HCT116 (cell line): ENCODE measurements around the gene CDH22.

Experiments used
- CBX3 ChIP-seq: IDR thresholded peaks from 2 replicates; pipeline ENCODE4 v1.6.1; 2012; ENCODE audit warnings: low read depth
- CEBPB ChIP-seq: IDR thresholded peaks from 2 replicates; pipeline ENCODE4 v1.6.1; 2012; ENCODE audit warnings: low read depth
- CTCF ChIP-seq, 3 experiments: fragments of 200-600 bp in 1 of 3; sonication (generic) in 1 of 3; IDR thresholded peaks in 2 of 3; conservative IDR thresholded peaks in 1 of 3; 2 replicates each; pipeline ENCODE4 v1.5.1; 2012 to 2017; ENCODE audit warnings: low read depth in 2 of 3, low read length in 2 of 3, antibody characterized with exemption in 1 of 3, borderline replicate concordance in 1 of 3, control low read depth in 1 of 3, mild to moderate bottlenecking in 1 of 3, mixed read lengths in 1 of 3, mixed run types in 1 of 3, moderate library complexity in 1 of 3; ENCODE audit not compliant: insufficient read depth in 1 of 3
- EGR1 ChIP-seq: IDR thresholded peaks from 2 replicates; pipeline ENCODE4 v1.6.1; 2012; ENCODE audit warnings: low read depth
- EZH2 ChIP-seq: fragments of 200-600 bp; sonication (generic); IDR thresholded peaks from 2 replicates; pipeline ENCODE4 v1.6.1; 2017; ENCODE audit warnings: antibody characterized with exemption, mixed run types
- EZH2phosphoT487 ChIP-seq: fragments of 200-600 bp; IDR thresholded peaks from 2 replicates; pipeline ENCODE4 v1.6.1; 2018; ENCODE audit warnings: antibody characterized with exemption, borderline replicate concordance
- MAX ChIP-seq: IDR thresholded peaks from 2 replicates; pipeline ENCODE4 v1.6.1; 2012
- POLR2A ChIP-seq: IDR thresholded peaks from 2 replicates; pipeline ENCODE4 v1.7.0; 2011; ENCODE audit warnings: borderline replicate concordance; ENCODE audit not compliant: insufficient read depth, insufficient read length; ENCODE audit errors: extremely low read depth
- POLR2AphosphoS5 ChIP-seq: IDR thresholded peaks from 2 replicates; pipeline ENCODE4 v1.6.1; 2011; ENCODE audit warnings: mild to moderate bottlenecking, low read depth, low read length, moderate library complexity
- RAD21 ChIP-seq: IDR thresholded peaks from 2 replicates; pipeline ENCODE4 v1.6.1; 2012; ENCODE audit warnings: low read depth, mild to moderate bottlenecking
- SIN3A ChIP-seq: IDR thresholded peaks from 2 replicates; pipeline ENCODE4 v1.6.1; 2012; ENCODE audit warnings: low read depth
- SP1 ChIP-seq: IDR thresholded peaks from 2 replicates; pipeline ENCODE4 v1.6.1; 2012; ENCODE audit warnings: low read depth
- ZFX ChIP-seq: fragments of 450-650 bp; IDR thresholded peaks from 2 replicates; pipeline ENCODE4 v1.6.1; 2017
- TF ChIP-seq, protein P1 (sequence below): IDR thresholded peaks from 2 replicates; pipeline ENCODE4 v1.6.1; 2012; ENCODE audit warnings: low read depth

GRCh38 chr20:46303176-46303956 lies 4.9 kb downstream of the CDH22 start:
- TF ChIP-seq EZH2 (no peak), MAX (no peak), POLR2AphosphoS5 (no peak), EZH2phosphoT487 (no peak), CTCF (IDR thresholded peaks at IDR 0.05 in 2 of 3, conservative IDR thresholded peaks at IDR 0.05 in 1 of 3; ENCODE audit: borderline replicate concordance in 1 of 3, insufficient read depth in 1 of 3, low read depth in 2 of 3, low read length in 2 of 3) (no peak), EGR1 (no peak), POLR2A (no peak), CBX3 (no peak), ZFX (no peak), SIN3A (no peak), RAD21 (no peak), CEBPB (no peak), SP1 (no peak)
- TF ChIP-seq, protein P1, sequence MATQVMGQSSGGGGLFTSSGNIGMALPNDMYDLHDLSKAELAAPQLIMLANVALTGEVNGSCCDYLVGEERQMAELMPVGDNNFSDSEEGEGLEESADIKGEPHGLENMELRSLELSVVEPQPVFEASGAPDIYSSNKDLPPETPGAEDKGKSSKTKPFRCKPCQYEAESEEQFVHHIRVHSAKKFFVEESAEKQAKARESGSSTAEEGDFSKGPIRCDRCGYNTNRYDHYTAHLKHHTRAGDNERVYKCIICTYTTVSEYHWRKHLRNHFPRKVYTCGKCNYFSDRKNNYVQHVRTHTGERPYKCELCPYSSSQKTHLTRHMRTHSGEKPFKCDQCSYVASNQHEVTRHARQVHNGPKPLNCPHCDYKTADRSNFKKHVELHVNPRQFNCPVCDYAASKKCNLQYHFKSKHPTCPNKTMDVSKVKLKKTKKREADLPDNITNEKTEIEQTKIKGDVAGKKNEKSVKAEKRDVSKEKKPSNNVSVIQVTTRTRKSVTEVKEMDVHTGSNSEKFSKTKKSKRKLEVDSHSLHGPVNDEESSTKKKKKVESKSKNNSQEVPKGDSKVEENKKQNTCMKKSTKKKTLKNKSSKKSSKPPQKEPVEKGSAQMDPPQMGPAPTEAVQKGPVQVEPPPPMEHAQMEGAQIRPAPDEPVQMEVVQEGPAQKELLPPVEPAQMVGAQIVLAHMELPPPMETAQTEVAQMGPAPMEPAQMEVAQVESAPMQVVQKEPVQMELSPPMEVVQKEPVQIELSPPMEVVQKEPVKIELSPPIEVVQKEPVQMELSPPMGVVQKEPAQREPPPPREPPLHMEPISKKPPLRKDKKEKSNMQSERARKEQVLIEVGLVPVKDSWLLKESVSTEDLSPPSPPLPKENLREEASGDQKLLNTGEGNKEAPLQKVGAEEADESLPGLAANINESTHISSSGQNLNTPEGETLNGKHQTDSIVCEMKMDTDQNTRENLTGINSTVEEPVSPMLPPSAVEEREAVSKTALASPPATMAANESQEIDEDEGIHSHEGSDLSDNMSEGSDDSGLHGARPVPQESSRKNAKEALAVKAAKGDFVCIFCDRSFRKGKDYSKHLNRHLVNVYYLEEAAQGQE: no peak
